HepG2 (cell line): ENCODE results near the gene GAPDH. TPM values are rescaled to one million over a fixed set of nuclear protein-coding genes. Genes with fewer than 3 reads are reported as not detected.

Source experiments
- ATAC-seq: fragments of 200-7000 bp; cut with Tn5 transposase; 3 replicates; pipeline ENCODE4 v1.9.1; 2020; ENCODE audit warnings: mild to moderate bottlenecking, moderate library complexity
- BruUV-seq: library from RNA; stranded (reverse); fragments of 400-500 nt; replicated peaks from 2 replicates; lab custom pipeline; 2021; lab: Mats Ljungman, UMichigan
- CTCF ChIA-PET: fragments of 300-600 bp; formaldehyde crosslinking; extraction: SDS; loops from one replicate; lab custom pipeline; 2021; ENCODE audit warnings: low total read pairs, inconsistent platforms, low intra/inter-chr PET ratio; lab: Yijun Ruan, JAX
- POLR2A ChIA-PET: fragments of 350-600 bp; sonication (Branson Sonifier 250); formaldehyde crosslinking; loops from one replicate; lab custom pipeline; 2020; ENCODE audit warnings: antibody characterized with exemption, inconsistent platforms; lab: Yijun Ruan, JAX
- DNase-seq: peaks from one replicate; pipeline ENCODE4 v3.0.0-alpha.2; 2015; ENCODE audit warnings: low spot score
- FAIRE-seq: peaks from 3 replicates; lab custom pipeline; 2011; peaks lifted over from hg19 to GRCh38; lab: Jason Lieb, UNC
- H2AFZ ChIP-seq: one replicate; pipeline ENCODE4 v1.6.1; 2011; ENCODE audit warnings: low read length, inconsistent platforms
- H3K27ac ChIP-seq: fragments of 300-600 bp; 3 replicates; pipeline ENCODE4 v1.8.0; 2011; ENCODE audit warnings: mixed run types, mild to moderate bottlenecking, mixed read lengths, low read length, inconsistent platforms; ENCODE audit not compliant: insufficient read depth; ENCODE audit errors: extremely low read length
- H3K27me3 ChIP-seq, 2 experiments: fragments of 200-600 bp in 1 of 2; 2 replicates in 1 of 2; 3 replicates in 1 of 2; pipeline versions ENCODE4 v1.6.0 to v1.8.0; 2011; ENCODE audit warnings: low read length in 2 of 2, mild to moderate bottlenecking in 2 of 2, moderate library complexity in 2 of 2, inconsistent platforms in 1 of 2; ENCODE audit not compliant: insufficient read depth in 2 of 2, control insufficient read depth in 1 of 2
- H3K36me3 ChIP-seq, 2 experiments: fragments of 200-600 bp in 1 of 2; replicated peaks in 1 of 2; 2 replicates in 1 of 2; 3 replicates in 1 of 2; pipeline versions ENCODE4 v1.5.1 to v1.8.0; 2011; ENCODE audit warnings: low read length in 2 of 2, inconsistent platforms in 1 of 2; ENCODE audit not compliant: insufficient read depth in 2 of 2, control insufficient read depth in 1 of 2
- H3K4me1 ChIP-seq: 2 replicates; pipeline ENCODE4 v1.5.1; 2012; ENCODE audit warnings: low read length, inconsistent platforms; ENCODE audit not compliant: insufficient read depth
- H3K4me2 ChIP-seq: 2 replicates; pipeline ENCODE4 v1.6.0; 2011; ENCODE audit warnings: low read depth, low read length, inconsistent platforms
- H3K4me3 ChIP-seq, 3 experiments: fragments of 200-600 bp in 1 of 3; sonication (generic), shearing (Covaris generic) in 1 of 3; replicated peaks in 1 of 3; 2 replicates each; pipeline ENCODE4 v1.5.1; 2011 to 2016; ENCODE audit warnings: low read length in 3 of 3, inconsistent platforms in 2 of 3, low read depth in 2 of 3, mild to moderate bottlenecking in 2 of 3, control low read depth in 1 of 3, mixed read lengths in 1 of 3; ENCODE audit not compliant: insufficient read depth in 1 of 3
- H3K79me2 ChIP-seq: one replicate; pipeline ENCODE4 v1.6.1; 2011; ENCODE audit warnings: low read length, inconsistent platforms; ENCODE audit not compliant: insufficient read depth
- H3K9ac ChIP-seq: 2 replicates; pipeline ENCODE4 v1.6.0; 2011; ENCODE audit warnings: mild to moderate bottlenecking, low read depth, low read length, inconsistent platforms; ENCODE audit not compliant: insufficient read depth
- H3K9me3 ChIP-seq: 2 replicates; pipeline ENCODE4 v1.5.1; 2012; ENCODE audit warnings: mild to moderate bottlenecking, low read length
- H4K20me1 ChIP-seq: 2 replicates; pipeline ENCODE4 v1.6.0; 2011; ENCODE audit warnings: inconsistent platforms, mild to moderate bottlenecking, low read length, moderate library complexity; ENCODE audit not compliant: insufficient read depth
- DRAP1 ChIP-seq: IDR thresholded peaks from 2 replicates; pipeline ENCODE4 v1.6.1; 2016; ENCODE audit warnings: missing genetic modification reagents, missing compliant biosample characterization
- E2F5 ChIP-seq: sonication (generic); formaldehyde crosslinking; conservative IDR thresholded peaks from 2 replicates; pipeline ENCODE4 v1.4.0; 2020; ENCODE audit warnings: missing genetic modification reagents
- EHMT2 ChIP-seq: fragments of 200-600 bp; sonication (generic); IDR thresholded peaks from 2 replicates; pipeline ENCODE4 v1.7.0; 2017; ENCODE audit warnings: antibody characterized with exemption, low read depth, low read length, borderline replicate concordance
- KDM5A ChIP-seq: fragments of 200-600 bp; sonication (generic); IDR thresholded peaks from 2 replicates; pipeline ENCODE4 v1.7.0; 2018; ENCODE audit warnings: antibody characterized with exemption, mild to moderate bottlenecking, low read length, borderline replicate concordance
- MAFK ChIP-seq, 2 experiments: IDR thresholded peaks in 1 of 2; conservative IDR thresholded peaks in 1 of 2; 2 replicates each; pipeline ENCODE4 v1.6.1; 2011; ENCODE audit warnings: improper control_type of control experiment in 2 of 2, low read length in 2 of 2
- NFATC3 ChIP-seq: sonication (generic); formaldehyde crosslinking; IDR thresholded peaks from 2 replicates; pipeline ENCODE4 v1.5.1; 2020; ENCODE audit warnings: mild to moderate bottlenecking, missing genetic modification reagents
- NFRKB ChIP-seq: fragments of 450-650 bp; IDR thresholded peaks from 2 replicates; pipeline ENCODE4 v1.6.1; 2017
- POLR2AphosphoS2 ChIP-seq: IDR thresholded peaks from 2 replicates; pipeline ENCODE4 v1.6.1; 2011; ENCODE audit warnings: low read depth, low read length, improper control_type of control experiment
- TFE3 ChIP-seq: IDR thresholded peaks from 2 replicates; pipeline ENCODE4 v1.6.1; 2016
- THYN1 ChIP-seq: sonication (generic); formaldehyde crosslinking; IDR thresholded peaks from 2 replicates; pipeline ENCODE4 v1.8.1; 2023; ENCODE audit warnings: low read depth, mild to moderate bottlenecking, moderate library complexity, missing genetic modification reagents, borderline replicate concordance
- U2AF2 ChIP-seq: fragments of 200-400 bp; formaldehyde crosslinking; IDR thresholded peaks from 2 replicates; pipeline ENCODE4 v1.6.1; 2017; ENCODE audit warnings: low read depth, mild to moderate bottlenecking, low read length
- WIZ ChIP-seq: sonication (generic); formaldehyde crosslinking; IDR thresholded peaks from 2 replicates; pipeline ENCODE4 v1.5.1; 2020; ENCODE audit warnings: mild to moderate bottlenecking, missing genetic modification reagents
- ZBTB10 ChIP-seq: sonication (generic); formaldehyde crosslinking; IDR thresholded peaks from 2 replicates; pipeline ENCODE4 v1.4.0; 2020; ENCODE audit warnings: missing genetic modification reagents, borderline replicate concordance
- ZNF225 ChIP-seq: sonication (generic); formaldehyde crosslinking; IDR thresholded peaks from 2 replicates; pipeline ENCODE4 v1.4.0; 2020; ENCODE audit warnings: mild to moderate bottlenecking, missing genetic modification reagents
- ZNF547 ChIP-seq: sonication (generic); formaldehyde crosslinking; IDR thresholded peaks from 2 replicates; pipeline ENCODE4 v1.5.1; 2020; ENCODE audit warnings: mild to moderate bottlenecking, missing genetic modification reagents
- WGBS: methylation state at CpG from one replicate; pipeline ENCODE4 v1.1.6; 2017; ENCODE audit warnings: low lambda C conversion rate; 5-methylcytosine and 5-hydroxymethylcytosine counted together
- in situ Hi-C: cut with HindIII; loops from 2 replicates; pipeline ENCODE4 v1.10.0; 2017; ENCODE audit warnings: low pct_unique_long_range_greater_than_20kb; ENCODE audit not compliant: extremely low pct_ligation_motif_present
- intact Hi-C: fragments of 100-400 bp; cut with micrococcal nuclease; formaldehyde crosslinking; loops from one replicate; pipeline ENCODE4 v1.10.0; 2022; ENCODE audit not compliant: unreplicated experiment
- polyA plus RNA-seq, 8 experiments: library from polyadenylated mRNA; depleted of rRNA in 3 of 8; stranded (reverse) in 7 of 8; unstranded in 1 of 8; fragments of >200 nt; fragmentation: Illumina TruSeq in 4 of 8; extraction: Trizol in 4 of 8; gene quantifications; 2 replicates each; pipeline versions ENCODE4 v1.2.1 to v1.2.3, GENCODE V29; 2011 to 2016; ENCODE audit warnings: low read depth in 4 of 8, missing spikeins in 1 of 8, mixed read lengths in 1 of 8; ENCODE audit not compliant: insufficient read depth in 1 of 8
- total RNA-seq, 5 experiments: library from RNA; depleted of rRNA; stranded (reverse); fragments of >200 nt; fragmentation: Illumina TruSeq; extraction: Trizol; gene quantifications; 2 replicates each; pipeline ENCODE4 v1.2.3, GENCODE V29; 2016; ENCODE audit warnings: low read depth in 1 of 5

The GAPDH gene
- total and polyA plus RNA-seq, 2 of the 13 experiments (the other 11 are each of a cell fraction or from before 2014, with no cell fraction given): 3,038 to 12,722 TPM

- H3K4me2 ChIP-seq: no peak overlapping the region
- no peak overlapping the region for H3K27ac ChIP-seq
- no peaks in the 10 kb centered on the region for H3K4me1 ChIP-seq
- H3K9ac ChIP-seq: no peak overlapping the region
- H3K4me3 ChIP-seq: no peak overlapping the region
- intact Hi-C loops: no loop called here
- H3K27me3 ChIP-seq: no peaks in the 10 kb centered on the region
- ATAC-seq (no peak), FAIRE-seq (no peak), DNase-seq (no peak)
- in situ Hi-C loops: no loop called here
- peaks cover 53 to 94% of the 10 kb centered on the region in 2 experiments for H3K36me3 ChIP-seq
- ChIA-PET POLR2A (interaction anchor here (1.7 kb wide), 1 partner anchor 12 kb away, joined by 4 read pairs; the partner anchor contains the start of gene GAPDH), CTCF (no interaction called here)
- H3K9me3 ChIP-seq: no peaks in the 10 kb centered on the region
- no peaks in the 10 kb centered on the region for H4K20me1 ChIP-seq
- no peaks in the 10 kb centered on the region for H3K79me2 ChIP-seq
- WGBS: 95% methylated on average over 10 of the region's 10 CpGs
- TF ChIP-seq POLR2AphosphoS2 (no peak), WIZ (CRISPR knock-in tag) (no peak), U2AF2 (no peak), NFATC3 (CRISPR knock-in tag) (no peak), ZNF547 (CRISPR knock-in tag) (no peak), DRAP1 (no peak), TFE3 (CRISPR knock-in tag) (no peak), ZNF225 (CRISPR knock-in tag) (no peak)
- H2AFZ ChIP-seq: no peak overlapping the region
- BruUV-seq: no TSS peak
These were observed 12.1 kb upstream of the GAPDH start for GRCh38 chr12:6522193-6522592.

GRCh38 chr12:6523708-6524107, 10.6 kb upstream of the GAPDH start:
- DNase-seq (no peak), FAIRE-seq (no peak), ATAC-seq (no peak)
- no peaks in the 10 kb centered on the region for H3K9me3 ChIP-seq
- peaks cover 58 to 94% of the 10 kb centered on the region in 2 experiments for H3K36me3 ChIP-seq
- CTCF ChIA-PET: no interaction called here
- H2AFZ ChIP-seq: no peak overlapping the region
- no peaks in the 10 kb centered on the region for H3K27me3 ChIP-seq
- POLR2A ChIA-PET: no interaction called here
- H3K4me1 ChIP-seq: no peaks in the 10 kb centered on the region
- intact Hi-C loops: no loop called here
- no peak overlapping the region for H3K27ac ChIP-seq
- no peaks in the 10 kb centered on the region for H3K79me2 ChIP-seq
- no peak overlapping the region for H3K9ac ChIP-seq
- WGBS: 100% methylated on average over 3 of the region's 3 CpGs
- no TSS peak for BruUV-seq
- H4K20me1 ChIP-seq: no peaks in the 10 kb centered on the region
- H3K4me2 ChIP-seq: no peak overlapping the region
- H3K4me3 ChIP-seq: no peak overlapping the region
- in situ Hi-C loops: no loop called here
- no peak for TF ChIP-seq THYN1
- no peak for TF ChIP-seq E2F5 (CRISPR knock-in tag)
- TF ChIP-seq NFRKB: no peak
- no peak for TF ChIP-seq KDM5A
- no peak for TF ChIP-seq MAFK (conservative IDR thresholded peaks at IDR 0.05 in 1 of 2, IDR thresholded peaks at IDR 0.05 in 1 of 2; ENCODE audit: low read length in 2 of 2)
- no peak for TF ChIP-seq EHMT2
- no peak for TF ChIP-seq ZBTB10
